ENCODE data around the gene LSMEM2.

The LSMEM2 gene

DNA sequence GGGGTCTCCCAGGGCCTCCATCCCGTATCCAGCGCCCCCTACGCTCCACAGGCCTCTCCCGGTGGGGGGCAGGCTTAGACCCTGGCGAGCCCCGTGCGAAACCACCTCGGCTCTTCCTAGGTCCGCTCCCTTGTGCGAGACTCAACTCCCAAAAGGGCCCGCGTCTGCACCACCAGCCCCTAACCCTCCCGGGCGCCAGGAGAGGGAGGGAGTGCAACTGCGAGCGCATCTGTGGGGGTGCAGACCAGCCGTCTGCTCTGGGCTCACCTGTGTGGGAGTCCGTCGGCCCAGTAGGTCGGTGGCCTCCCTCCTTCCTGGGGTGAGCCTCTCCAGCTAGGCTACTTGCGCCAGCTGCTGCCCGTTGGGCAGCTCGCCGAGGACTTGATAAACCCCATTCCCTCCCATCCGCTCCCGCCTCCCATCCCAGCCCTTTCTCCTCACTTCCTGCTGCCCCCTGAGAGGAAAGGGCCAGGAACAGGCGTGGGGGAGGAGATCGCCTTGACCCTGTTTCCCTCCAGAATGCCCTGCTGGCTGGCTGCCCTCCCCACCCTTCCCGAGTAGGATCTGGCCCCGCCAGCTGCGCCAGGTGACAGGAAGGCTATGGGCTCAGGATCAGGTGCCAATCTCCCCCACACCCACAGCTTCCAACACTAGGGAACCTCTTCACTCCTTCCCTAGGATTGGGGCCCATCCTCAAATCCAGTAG, 43.7 kb downstream of the LSMEM2 start, which contains the start of gene HYAL2:
Gene HYAL2 (minus strand): TSS at position 360 of the 706 bp plus-strand sequence. CDS start 2,256 bp downstream, outside the sequence.
- no peak for DNase-seq (ENCODE audit: low spot score)

DNA sequence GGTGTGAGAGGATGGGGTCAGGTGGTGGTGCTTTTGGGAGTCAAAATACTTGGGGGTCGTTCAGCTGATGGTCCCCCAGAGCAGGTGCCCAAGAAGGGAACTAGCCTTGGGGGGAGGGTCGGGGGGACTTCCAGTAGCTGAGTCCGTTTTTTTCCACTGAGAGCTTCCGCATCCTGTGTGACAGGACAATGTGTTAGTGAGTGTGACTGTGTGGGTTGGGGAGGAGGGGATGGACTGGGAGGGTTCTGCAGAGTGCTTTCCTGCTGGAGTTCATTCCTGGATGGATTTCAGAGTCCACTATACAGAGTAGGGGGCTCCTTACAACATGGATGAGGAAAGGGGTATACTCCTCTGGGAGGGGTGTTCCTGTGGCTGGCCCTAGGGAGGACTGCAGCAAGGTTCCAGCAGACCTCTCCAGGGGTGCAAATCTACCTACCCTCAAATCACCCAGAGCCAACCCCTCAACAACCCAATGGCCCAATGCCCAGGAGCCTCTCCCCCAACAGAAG, 44.3 kb downstream of the LSMEM2 start:
- no peak for DNase-seq (ENCODE audit: low spot score)

DNA sequence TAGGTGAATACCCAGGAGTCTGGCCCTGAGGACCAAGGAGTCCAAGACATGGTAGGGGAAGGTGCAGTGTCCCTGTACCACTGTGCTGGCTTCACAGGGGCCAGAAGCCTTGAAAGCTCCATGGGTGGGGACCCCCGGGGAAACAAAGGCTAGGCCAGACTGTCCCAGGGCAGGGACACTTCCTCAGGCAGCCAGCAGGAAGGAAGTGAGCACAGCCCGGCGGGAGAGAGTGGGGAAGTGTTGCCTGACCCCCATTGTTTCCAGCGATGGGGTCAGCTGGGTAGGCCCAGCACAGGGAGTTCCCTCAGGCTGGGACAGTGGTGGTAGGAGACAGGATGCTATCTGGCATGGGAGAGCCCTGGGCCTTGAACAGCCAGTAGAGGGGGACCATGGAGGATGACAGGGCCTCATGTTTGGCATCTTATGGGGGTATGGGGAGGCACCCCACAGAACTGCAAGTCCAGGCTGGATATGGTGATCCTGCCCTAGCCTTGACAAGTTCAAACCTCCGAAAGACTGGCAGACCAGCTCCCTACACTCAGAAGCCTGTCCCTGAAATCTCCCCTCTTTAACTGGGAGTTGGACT, 44.8 kb downstream of the LSMEM2 start:
- no peak for DNase-seq (ENCODE audit: low spot score)

DNA sequence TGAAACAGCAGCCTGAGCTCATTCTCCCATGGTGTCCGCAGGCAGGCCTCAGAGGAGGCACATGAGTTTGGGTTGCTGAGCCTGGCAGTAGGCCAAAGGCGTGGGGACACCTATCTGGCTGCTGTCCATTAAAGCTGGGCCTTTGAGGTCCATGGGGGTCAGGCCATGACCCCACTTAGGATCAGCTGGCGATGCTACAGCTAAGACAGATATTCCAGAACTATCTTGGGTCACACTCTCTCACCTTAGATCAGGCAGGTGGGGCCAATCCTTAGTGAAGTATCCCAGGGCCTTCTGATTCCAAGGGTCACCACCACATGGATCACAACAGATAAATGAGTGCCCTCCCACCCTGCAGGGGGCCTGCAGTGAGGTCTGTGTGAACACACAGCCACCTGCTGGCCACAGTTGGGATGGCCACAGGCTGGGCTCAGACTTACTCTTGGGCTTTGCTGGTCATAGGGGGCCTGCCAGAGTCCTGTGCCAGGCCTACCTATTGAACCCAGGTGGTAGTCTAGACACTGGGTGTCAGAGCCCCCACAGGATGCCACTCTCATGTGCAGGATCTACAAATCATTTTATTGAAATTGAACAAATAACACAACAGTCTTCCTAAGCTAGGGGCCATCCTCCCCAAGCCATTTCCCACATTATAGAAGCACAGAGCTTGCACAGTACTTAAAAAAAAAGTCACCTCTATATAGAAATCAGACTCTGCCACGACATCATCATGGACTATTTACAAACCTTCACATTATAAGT, 45.6 kb downstream of the LSMEM2 start:
- peak; percentile 58 for DNase-seq (ENCODE audit: low spot score)

DNA sequence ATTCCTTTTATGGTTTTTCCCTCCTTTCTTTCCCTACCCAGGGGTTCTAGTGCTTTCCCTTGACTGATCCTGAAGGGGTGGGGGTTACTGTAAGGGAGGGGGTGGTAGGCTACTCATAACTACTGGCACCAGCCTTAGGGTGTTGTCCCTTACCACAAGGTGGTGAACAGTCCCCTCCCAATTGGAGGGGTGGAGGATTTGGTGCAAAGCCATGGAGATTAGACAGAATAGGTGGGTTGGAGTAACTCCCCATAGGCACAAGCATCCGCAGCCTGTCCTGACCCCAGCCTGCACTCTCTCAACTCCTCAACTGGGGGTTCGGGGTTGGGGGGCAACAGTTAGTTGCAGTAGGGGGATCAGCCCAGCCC, 46.2 kb downstream of the LSMEM2 start:
- no peak for DNase-seq (ENCODE audit: low spot score)

DNA sequence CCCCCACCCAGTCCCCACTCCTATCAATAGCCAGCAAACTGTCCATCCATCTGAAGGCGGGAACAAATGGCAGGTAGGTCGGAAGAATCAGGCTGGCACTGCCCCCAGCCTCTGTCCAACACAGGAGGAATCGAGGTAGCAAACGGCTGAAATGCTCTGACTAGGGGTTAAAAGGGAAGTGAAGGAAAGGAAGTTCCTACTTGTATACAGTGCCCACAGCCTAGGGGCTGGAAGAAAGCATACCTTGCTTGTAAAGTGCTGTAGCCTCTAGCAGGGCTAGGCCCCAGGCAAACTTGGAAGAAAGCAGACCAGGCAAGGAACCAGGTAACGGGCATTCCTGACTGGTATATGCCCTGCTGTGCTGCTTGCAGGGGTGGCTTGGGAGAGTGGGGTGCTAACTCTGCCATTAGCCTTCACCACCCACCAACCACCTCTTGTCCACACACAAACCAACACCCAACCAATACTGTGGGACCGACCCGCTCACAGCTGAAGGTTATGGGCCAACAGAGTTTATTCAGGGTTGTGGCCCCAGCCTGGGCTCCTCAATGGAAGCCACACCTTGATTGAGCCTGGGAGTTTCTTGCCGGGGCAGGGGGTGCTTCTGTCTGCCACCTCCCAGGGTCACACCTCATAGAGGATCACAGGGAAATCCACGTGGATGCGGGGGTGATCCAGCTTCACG, 46.8 kb downstream of the LSMEM2 start:
- DNase-seq (ENCODE audit: low spot score), result no peak

DNA sequence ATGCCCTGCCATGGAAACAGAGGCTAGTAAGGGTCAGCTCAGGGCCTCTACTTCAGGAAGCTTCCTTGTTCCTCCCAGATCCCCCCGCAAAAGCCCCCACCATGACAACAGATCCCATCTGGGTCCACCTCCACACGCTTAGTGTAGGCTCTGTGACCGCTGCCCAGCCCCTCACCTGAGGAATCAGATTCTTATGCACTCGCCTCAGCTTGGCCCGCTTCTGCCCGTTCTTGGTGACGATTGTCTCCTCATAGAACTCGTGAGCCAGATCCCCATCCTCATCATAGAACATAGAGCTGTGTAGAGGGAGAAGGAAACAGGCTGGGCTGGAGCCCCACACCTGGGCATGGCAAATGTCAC, 47.3 kb downstream of the LSMEM2 start:
- DNase-seq (ENCODE audit: low spot score), result no peak

DNA sequence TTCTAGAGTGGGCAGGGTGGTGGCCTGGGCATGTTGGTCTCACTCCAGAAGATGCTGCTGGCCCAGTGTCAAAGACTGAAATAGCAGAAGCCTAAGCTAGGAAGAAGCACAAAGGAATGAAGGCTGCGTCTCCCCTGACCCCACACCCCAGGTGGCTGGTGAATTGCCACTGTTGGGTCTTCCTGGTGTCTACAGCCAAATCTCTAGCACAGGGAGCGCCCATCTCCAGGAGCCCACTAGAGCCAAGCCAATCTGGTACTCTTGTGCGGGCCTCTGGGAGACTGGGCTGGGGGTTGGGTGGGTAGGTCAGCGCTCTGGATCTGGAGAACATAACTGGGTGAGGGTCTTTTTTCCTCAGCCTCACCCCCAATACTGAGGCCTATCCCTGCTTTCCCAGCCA, 48.2 kb downstream of the LSMEM2 start:
- DNase-seq (ENCODE audit: low spot score), result no peak

DNA sequence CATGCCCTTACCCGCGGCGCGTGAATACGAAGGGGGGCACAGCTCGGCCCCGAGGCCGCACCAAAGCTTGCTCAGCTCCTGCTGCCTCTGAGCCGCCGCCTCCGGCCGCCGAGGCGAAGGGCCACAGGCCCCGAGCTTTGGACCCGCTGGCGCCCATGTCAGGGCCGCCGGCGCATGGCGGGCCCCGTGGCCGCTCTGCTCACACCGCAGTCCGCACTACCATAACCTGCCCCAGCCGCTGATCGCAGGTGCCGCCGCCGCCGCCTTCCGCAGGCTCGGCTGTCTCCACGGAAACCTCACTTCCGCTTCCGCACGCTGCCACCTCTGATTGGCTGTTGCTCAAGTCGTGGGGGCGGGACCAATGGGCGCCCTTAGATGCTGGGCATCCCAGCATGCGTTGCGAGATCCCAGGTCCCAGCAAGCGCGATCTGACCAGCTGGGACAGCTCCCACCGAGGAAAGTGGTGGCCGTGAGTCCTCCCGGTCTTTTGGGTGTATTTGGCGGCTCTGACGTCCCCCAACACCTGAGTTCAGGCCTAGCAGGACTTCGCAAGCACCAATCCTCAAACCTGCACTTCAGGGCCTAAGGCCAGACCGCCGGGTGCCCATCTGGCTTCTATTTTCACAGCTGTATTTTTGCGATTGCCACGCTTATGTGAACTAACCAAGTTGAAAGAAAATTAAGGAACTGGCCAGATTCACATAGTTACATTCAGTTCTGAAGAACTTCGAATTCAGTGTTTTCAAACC, 49.2 kb downstream of the LSMEM2 start, which contains the start of gene TUSC2:
Gene TUSC2 (minus strand): TSS at position 281 of the 749 bp plus-strand sequence. CDS start 124 bp downstream, at position 157.
- peak; percentile 97 for DNase-seq (ENCODE audit: low spot score)

DNA sequence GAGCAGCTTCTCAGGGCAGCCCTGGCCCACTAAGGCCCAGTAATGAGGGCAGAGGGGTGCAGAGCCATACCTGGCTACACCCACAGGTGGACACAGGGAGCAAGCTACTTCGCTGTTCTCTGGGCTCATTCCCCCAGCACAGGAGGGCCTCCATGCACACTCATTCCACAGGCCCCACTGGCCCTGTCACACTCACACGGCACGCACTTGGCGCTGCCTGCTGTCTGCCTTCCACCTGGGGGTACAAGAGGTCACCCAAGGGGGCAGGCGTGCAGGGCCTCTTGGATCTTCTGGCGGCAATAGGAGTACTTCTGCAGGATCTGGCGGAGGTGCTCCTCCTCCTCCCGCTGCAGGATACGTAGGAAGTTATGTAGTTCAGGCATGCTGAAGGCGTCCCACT, 51.4 kb downstream of the LSMEM2 start:
- no peak for DNase-seq (ENCODE audit: low spot score)

DNA sequence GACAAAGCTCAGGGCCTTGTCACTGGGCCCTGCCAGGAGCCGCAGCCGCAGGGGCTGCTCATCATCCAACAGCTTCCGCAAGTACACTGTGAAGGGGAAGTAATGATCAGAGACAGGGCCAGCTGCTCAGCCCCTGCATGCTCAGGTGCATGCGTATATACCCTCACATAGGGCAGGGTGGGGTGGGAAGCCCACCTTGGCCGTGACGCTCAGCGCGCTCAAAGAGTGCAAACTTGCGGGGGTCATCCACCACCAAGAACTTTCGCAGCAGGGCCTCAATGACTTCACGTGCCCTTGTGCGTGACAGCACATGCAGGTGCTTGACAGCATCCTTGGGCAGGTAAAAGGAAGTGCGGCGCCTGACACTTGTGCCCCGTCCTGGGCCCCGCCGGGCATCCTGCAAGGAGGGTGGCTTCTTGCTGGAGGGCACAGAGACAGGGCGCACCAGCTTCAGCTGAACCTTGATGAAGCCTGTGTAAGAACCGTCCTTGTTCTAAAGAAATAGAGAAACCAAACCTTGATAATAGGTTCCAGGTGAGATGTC, 52.5 kb downstream of the LSMEM2 start:
- DNase-seq (ENCODE audit: low spot score), result no peak

DNA sequence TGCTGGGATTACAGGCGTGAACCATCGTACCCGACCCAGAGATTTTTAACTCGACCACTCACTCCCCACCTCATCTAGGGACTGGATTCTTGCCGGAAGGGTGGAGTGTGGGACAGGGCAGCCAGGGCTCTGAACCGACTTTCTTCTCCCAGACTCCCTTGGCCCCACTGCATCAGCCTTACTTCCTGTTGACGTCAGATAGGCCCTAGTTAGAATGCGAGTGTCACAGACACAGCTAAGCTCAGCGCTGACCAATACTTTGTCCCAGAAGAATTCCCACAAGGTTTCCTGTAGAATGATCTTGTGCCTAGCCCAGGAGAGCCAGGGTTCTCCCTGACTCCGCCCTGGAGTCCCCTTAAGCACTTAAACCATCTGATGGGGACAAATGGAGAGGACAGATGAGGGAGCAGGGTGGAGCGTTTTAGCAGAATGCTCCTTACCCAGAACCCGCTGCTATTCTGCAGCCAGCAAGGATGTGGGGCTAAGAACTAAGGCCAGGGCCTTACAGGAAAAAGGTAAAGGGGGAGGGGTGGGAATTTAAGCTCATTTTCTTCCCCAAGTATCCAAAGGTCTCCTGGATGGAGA, 54.9 kb downstream of the LSMEM2 start:
- no peak for DNase-seq (ENCODE audit: low spot score)

DNA sequence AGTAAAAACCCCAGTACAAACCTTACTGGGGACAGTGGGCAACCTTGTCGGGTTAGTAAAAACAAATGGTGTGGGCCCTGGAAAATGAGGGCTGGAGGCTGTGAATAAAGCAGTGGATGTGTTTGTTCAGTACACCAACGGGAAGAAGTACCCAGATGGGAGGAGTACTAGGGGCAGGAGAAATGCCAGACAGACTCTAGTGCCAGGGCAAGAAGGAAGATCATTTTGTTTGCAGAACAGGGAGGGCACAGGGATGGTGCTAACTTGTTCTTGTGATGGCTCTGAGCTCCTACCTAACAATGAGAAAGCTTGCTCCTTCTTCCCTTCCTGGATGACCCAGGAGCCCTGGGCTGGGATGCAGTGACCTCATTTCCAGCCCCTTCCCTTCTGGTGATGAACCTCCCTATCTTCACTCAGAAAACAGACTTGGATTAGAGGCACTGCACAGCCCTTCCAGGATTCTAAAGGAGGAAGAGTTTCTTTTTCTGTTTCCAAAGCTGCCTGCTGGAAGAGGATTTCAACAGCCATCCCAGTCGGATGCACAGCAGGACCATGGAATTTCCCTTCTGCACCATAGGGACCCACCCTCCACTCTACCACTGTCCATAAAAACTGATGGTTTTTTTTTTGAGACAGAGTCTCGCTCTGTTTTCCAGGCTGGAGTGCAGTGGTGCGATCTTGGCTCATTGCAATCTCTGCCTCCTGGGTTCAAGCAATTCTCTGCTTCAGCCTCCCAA, 55.6 kb downstream of the LSMEM2 start:
- no peak for DNase-seq (ENCODE audit: low spot score)

DNA sequence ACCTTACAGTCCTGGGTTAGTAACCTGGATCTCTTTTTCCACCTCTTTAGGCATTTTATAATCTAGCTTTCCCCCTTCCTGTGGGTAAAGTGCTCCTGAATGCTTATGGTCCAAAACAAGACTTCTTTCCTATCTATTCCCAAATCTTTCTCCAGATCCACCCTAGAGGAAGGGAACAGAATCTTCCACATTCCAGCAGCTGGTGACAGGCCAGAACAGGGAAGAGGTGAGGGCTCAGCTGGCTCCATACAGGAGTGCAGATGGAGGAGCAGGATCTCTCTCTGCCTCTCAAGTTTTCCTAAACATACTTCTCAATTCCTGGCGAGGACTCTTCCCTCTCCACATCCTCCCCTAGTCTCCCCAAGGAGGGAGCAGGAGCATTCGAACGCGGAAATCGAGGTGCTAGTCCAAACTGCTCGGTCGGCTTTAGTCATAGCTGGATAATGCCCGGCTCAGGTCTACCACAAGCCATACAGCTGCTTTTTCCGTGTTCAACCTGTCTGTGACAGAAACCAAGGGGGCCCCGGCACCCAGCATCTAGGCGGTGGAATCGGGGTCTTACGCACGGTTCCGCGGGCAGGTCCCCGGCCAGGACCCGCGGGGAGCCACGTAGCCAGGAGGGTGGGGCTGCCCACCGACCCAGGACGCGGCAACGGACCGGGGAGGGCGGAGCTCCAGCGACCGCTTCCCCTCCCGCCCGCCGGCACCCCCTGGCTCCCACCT, 57.7 kb downstream of the LSMEM2 start:
- peak; percentile 73 for DNase-seq (ENCODE audit: low spot score)

DNA sequence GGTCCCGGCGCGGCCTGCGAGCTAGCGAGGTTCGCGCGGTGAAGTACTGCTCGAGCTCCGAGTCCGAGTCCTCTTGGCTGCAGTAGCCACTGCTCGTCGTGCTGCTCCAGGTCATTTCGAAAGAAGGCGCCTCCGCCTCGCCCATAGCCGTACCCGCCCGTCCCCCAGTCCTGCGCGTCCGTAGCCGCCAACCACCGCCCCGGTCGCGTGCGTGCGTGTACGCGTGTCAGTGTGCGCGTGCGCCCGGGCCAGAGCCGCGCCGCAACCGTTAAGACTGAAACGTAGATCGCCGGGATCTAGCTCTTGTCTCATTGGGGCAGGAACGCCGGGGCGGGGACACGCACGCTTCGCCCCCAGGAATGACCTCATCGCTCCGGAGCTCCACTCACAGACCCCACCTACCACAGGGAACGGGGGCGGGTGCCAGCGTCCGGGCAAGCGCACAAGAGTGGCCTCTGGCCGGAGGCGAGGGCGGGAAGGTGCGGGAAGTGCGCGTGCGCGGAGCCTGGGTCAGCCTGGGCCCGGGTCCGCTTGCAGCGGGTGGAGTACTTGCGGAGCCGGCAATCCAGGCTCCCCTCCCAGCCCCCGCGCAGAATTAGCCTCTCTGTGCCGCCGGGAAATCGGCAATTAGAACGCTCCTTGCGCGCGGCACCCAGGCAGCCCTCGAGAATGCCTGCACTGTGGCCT, 58.4 kb downstream of the LSMEM2 start:
- peak; percentile 96 for DNase-seq (ENCODE audit: low spot score)
